GM18873 (cell line): Measurements from ENCODE around the gene SPN.
"Not testable (repeated sequence)": the region's sequence is repeated elsewhere in the genome, so short reads cannot be mapped to it uniquely, and the experiment has no call there.

ENCODE experiments used
- ATAC-seq: cut with Tn5 transposase; IDR thresholded peaks from one replicate; pipeline ENCODE4 v1.9.1; 2021; ENCODE audit warnings: mild to moderate bottlenecking, moderate library complexity, moderate number of reproducible peaks; ENCODE audit not compliant: unreplicated experiment, low FRiP score

Gene SPN

GRCh38 chr16:29699324-29700219 lies 36.5 kb downstream of the SPN start:
- ATAC-seq, result no peak

- no peak for ATAC-seq
Measured at GRCh38 chr16:29700253-29700987, 37.4 kb downstream of the SPN start.

DNA sequence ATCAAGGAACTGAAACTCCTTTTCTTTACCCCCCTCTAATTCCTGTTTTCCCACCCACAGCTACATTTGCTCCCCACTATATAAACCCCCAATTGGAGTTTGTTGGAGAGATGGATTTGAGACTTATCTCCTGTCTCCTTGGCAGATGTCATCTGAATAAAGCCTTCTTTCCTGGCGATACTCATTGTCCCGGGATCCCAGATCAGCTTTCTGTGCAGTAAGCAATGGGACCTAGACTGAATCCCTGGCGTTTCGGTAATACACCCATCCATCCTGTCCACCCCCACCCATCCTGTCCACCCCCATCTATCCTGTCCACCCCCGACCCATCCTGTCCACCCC lies 38.1 kb downstream of the SPN start:
- ATAC-seq, result no peak

DNA sequence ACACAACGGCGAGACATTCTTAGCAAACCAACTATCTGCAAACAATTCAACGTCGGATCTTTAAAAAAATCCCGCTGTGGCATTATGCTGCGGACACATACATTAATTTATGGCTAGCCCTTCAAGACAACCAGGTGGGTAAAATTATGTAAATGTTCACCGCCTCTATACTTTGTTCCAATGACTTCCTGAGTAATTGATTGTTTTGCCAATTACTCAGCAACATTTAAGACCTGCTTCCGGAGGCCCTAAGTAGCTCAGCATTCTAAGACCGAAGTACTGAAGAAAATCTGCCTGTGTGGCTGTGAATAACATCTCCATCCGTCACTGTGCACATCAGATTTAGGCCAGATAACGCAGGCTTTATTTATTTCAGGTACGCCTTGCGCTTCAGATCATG lies 39.2 kb downstream of the SPN start:
- peak; percentile 32 for ATAC-seq

GRCh38 chr16:29705030-29705429 lies 42.0 kb downstream of the SPN start:
- no peak for ATAC-seq

GRCh38 chr16:29707160-29707559 lies 44.1 kb downstream of the SPN start:
- ATAC-seq, result not testable (repeated sequence)

DNA sequence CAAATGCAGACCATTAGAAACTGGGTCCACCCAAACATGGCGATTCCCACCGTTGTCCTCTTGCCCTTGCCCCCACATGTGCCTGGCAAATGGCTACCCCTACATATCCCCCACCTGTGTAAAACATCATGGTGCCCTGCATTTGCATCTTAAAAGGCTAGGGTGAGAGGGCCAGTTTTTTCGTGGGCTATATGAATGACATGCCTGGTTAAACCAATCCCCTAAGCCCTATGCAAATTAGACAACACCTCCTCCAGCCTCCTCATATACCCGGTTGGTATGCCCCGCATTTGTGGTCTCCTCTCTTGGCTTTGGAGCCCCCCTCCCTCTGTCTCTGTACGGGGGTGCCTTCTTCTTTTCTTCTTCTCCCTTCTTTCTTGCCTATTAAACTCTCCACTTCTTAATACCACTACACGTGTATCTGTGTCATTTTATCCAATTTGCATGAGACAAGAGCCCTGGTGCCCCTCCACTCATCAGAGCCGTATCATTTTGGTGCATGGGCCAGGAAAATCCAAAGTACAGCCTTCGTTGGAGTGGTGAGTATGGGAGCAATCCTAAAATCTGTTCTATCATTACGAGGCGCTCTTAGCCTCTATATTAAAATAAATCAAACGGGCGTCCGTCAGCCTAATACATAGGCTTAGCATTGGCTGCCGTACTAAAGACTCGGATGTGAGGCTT lies 46.0 kb downstream of the SPN start:
- no peak for ATAC-seq

DNA sequence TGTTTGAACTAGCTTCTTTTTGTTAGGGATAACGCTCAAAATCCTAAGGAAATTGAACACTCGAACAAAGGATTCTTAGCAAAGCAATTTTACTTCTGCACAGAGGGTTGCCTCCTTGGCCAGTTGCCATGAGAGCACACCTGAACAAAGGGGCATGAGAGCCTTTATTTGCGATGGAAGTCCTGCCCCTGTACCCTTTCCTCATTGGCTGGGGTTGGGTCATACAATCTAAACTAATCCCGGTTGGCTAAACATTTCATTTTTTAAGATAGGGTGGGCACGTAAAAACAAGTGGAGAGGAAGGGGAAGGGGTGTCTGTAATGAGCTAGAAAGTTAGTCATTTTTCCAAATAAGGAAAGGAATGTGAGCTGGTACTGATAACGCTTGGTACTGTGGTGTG lies 46.6 kb downstream of the SPN start:
- not testable (repeated sequence) for ATAC-seq

DNA sequence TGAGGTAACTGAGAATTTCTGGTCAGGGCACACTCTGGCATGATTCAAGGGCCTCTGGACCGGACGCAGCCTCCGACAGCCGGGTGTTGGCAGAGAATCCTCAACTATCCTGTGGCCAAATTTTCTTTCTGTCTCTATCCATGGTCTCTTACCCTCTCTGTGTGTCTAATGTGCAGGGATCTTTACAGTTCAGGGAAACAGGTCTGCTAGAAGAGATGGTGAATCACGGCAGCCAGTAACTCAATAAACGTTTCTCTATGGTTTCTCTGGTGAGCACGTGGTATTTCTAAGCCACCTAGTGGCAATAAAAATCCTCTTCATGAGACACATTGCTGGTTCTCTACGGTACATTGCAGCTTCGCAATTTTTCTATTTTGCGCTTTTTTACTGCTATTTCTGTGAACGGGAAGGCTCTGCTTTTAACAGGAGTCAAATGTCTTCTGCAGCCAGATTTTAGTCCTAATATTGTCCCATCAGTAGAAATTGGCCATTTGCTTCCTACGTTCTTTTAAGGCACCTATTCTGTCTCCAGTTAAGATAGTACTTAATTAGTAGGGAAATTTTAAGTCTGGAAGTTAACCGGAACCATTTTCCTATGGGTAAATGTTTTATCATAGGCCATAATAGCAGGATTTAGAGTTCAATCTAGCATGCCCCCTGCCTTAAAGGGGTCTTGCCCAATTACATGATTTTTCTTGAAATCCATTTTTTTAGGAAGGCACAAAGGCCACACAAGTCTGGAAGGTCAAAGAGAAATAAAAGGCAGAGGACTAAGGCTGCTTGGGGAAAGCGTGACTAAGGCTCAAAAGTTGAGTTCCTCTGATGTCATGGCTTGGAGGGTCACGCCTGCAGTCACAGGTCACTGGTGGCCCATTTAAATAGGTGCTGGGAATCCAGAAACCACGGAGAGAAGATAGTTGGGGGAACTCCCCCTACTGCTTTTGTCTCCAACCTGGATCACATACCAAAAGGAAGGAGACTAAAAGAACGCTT lies 47.5 kb downstream of the SPN start:
- ATAC-seq, result no peak

GRCh38 chr16:29712809-29713208 lies 49.8 kb downstream of the SPN start:
- no peak for ATAC-seq

DNA sequence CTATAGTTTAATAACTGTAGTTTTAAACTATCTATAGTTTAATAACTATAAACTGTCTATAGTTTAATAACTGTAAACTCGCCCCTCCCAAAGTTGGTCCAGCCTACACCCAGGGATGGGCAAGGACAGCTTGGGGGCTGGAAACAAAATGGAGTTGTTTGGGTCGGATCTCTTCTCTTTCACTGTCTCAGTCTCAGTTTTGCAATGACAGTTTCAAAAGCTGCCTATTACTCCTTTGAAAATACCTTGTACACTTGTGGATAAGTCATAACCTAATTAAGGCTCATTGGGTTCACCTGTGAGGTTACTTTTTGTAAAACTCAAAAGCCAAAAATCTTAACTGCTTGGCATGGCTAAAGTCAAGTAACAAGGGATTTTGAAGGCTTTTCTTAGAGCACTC lies 51.3 kb downstream of the SPN start:
- no peak for ATAC-seq

GRCh38 chr16:29714972-29715371 lies 51.9 kb downstream of the SPN start:
- no peak for ATAC-seq

GRCh38 chr16:29717113-29717512 lies 54.1 kb downstream of the SPN start:
- no peak for ATAC-seq

DNA sequence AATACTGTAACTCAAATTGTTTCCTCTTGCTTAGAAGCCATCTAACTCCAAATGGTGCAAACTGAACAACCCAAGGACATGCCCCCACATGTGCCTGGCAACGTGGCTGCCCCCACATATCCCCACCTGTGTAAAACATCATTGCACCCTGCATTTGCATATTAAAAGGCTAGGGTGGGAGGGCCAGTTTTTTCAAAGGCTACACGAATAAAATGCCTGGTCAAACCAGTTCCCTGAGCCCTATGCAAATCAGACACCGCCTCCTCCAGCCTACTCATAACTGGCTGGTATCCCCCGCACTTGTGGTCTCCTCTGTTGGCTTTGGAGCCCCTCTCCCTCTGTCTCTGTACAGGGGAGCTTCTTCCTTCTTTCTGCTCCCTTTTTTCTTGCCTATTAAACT lies 56.0 kb downstream of the SPN start:
- ATAC-seq, result no peak
